ENCODE results near the gene ZNF624.

Gene ZNF624

GRCh38 chr17:16622540-16623277, 30.9 kb downstream of the ZNF624 start:
- H3K27me3 ChIP-seq (ENCODE audit: insufficient read depth, poor library complexity, severe bottlenecking): no peaks in the 10 kb centered on the region
- H3K27ac ChIP-seq (ENCODE audit: poor library complexity, severe bottlenecking): no peak overlapping the region
- no peak for ATAC-seq (ENCODE audit: low read depth)
- H3K9me3 ChIP-seq (ENCODE audit: severe bottlenecking): peaks cover 34% of the 10 kb centered on the region
- H3K4me3 ChIP-seq (ENCODE audit: severe bottlenecking): no peak overlapping the region
- no peak for TF ChIP-seq CTCF (IDR thresholded peaks at IDR 0.05; ENCODE audit: poor library complexity, severe bottlenecking)
- H3K36me3 ChIP-seq (ENCODE audit: low read depth): peaks cover 21% of the 10 kb centered on the region
- no peak for DNase-seq (ENCODE audit: low spot score)
- H3K4me1 ChIP-seq (ENCODE audit: insufficient read depth, poor library complexity, severe bottlenecking): no peaks in the 10 kb centered on the region

DNA sequence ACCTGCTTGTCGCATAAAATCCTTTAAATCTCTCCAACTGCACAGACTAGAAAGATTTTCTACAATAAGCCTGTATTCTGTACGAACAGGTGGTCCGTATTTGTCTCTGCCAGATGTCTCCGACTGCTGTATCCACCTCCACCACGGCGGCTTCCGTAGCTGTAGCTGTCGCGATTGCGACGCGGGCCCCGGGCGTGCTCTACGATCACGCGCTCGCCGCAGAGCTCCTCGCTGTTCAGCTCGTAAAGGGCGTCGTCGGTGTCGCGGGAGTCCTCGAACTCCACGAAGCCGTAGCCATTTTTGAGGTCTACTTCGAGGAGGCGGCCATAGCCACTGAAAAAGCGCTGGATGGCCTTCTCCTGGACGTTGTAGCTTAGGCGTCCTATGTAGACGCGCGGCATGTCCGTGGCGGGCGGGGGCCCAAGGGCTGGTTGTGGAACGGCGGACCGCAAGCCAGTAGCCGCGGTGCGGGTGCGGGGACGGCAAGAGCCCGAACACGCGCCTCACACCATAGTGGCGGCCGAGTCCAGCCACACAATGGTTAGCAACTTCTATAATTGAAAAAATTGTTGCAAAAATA, 36.1 kb downstream of the ZNF624 start:
- peaks cover 25% of the 10 kb centered on the region for H3K9me3 ChIP-seq (ENCODE audit: severe bottlenecking)
- no peak overlapping the region for H3K4me3 ChIP-seq (ENCODE audit: severe bottlenecking)
- ATAC-seq (ENCODE audit: low read depth) (no peak), DNase-seq (ENCODE audit: low spot score) (no peak)
- TF ChIP-seq CTCF (IDR thresholded peaks at IDR 0.05; ENCODE audit: poor library complexity, severe bottlenecking): no peak
- H3K27ac ChIP-seq (ENCODE audit: poor library complexity, severe bottlenecking): no peak overlapping the region
- H3K27me3 ChIP-seq (ENCODE audit: insufficient read depth, poor library complexity, severe bottlenecking): no peaks in the 10 kb centered on the region
- H3K36me3 ChIP-seq (ENCODE audit: low read depth): no peaks in the 10 kb centered on the region
- H3K4me1 ChIP-seq (ENCODE audit: insufficient read depth, poor library complexity, severe bottlenecking): no peaks in the 10 kb centered on the region

- no peaks in the 10 kb centered on the region for H3K4me1 ChIP-seq (ENCODE audit: insufficient read depth, poor library complexity, severe bottlenecking)
- ATAC-seq (ENCODE audit: low read depth) (no peak), DNase-seq (ENCODE audit: low spot score) (no peak)
- H3K27me3 ChIP-seq (ENCODE audit: insufficient read depth, poor library complexity, severe bottlenecking): no peaks in the 10 kb centered on the region
- H3K36me3 ChIP-seq (ENCODE audit: low read depth): no peaks in the 10 kb centered on the region
- no peak for TF ChIP-seq CTCF (IDR thresholded peaks at IDR 0.05; ENCODE audit: poor library complexity, severe bottlenecking)
- no peak overlapping the region for H3K4me3 ChIP-seq (ENCODE audit: severe bottlenecking)
- no peak overlapping the region for H3K27ac ChIP-seq (ENCODE audit: poor library complexity, severe bottlenecking)
- H3K9me3 ChIP-seq (ENCODE audit: severe bottlenecking): peaks cover 3% of the 10 kb centered on the region
These were observed 54.1 kb downstream of the ZNF624 start for GRCh38 chr17:16599537-16599936.

GRCh38 chr17:16593356-16594102, 60.1 kb downstream of the ZNF624 start:
- Histone ChIP-seq H3K27ac (ENCODE audit: poor library complexity, severe bottlenecking) (no peak overlapping the region), H3K36me3 (ENCODE audit: low read depth) (no peaks in the 10 kb centered on the region), H3K9me3 (ENCODE audit: severe bottlenecking) (no peaks in the 10 kb centered on the region), H3K4me3 (ENCODE audit: severe bottlenecking) (no peak overlapping the region), H3K4me1 (ENCODE audit: insufficient read depth, poor library complexity, severe bottlenecking) (no peaks in the 10 kb centered on the region), H3K27me3 (ENCODE audit: insufficient read depth, poor library complexity, severe bottlenecking) (no peaks in the 10 kb centered on the region)
- DNase-seq (ENCODE audit: low spot score): no peak
- no peak for TF ChIP-seq CTCF (IDR thresholded peaks at IDR 0.05; ENCODE audit: poor library complexity, severe bottlenecking)
- no peak for ATAC-seq (ENCODE audit: low read depth)

All from RWPE2 (cell line).